Measurements from ENCODE around the gene MCM7.

The MCM7 gene

GRCh38 chr7:100087055-100087750 is 14.0 kb downstream of the MCM7 start:
- DNase-seq (ENCODE audit: low read depth), result peak; percentile 86
- no peak for TF ChIP-seq CTCF (conservative IDR thresholded peaks at IDR 0.05; ENCODE audit: low read depth, low read length)
- no peak overlapping the region for H3K4me3 ChIP-seq (ENCODE audit: low read depth, low read length)

GRCh38 chr7:100085515-100085914 is 15.7 kb downstream of the MCM7 start:
- no peak for DNase-seq (ENCODE audit: low read depth)
- H3K4me3 ChIP-seq (ENCODE audit: low read depth, low read length), result no peak overlapping the region
- TF ChIP-seq CTCF (conservative IDR thresholded peaks at IDR 0.05; ENCODE audit: low read depth, low read length), result no peak

- no peak overlapping the region for H3K4me3 ChIP-seq (ENCODE audit: low read depth, low read length)
- TF ChIP-seq CTCF (conservative IDR thresholded peaks at IDR 0.05; ENCODE audit: low read depth, low read length), result no peak
- DNase-seq (ENCODE audit: low read depth), result no peak
These were observed 18.2 kb downstream of the MCM7 start for GRCh38 chr7:100082978-100083377.

GRCh38 chr7:100081535-100082102 is 19.6 kb downstream of the MCM7 start, which contains the start of gene ZNF3:
TSS of gene ZNF3 (minus strand) at chr7:100081723. CDS start at chr7:100077357, 4,366 bp downstream.
- TF ChIP-seq CTCF (conservative IDR thresholded peaks at IDR 0.05; ENCODE audit: low read depth, low read length), result peak; percentile 77
- H3K4me3 ChIP-seq (ENCODE audit: low read depth, low read length), result peak within 1 kb of the TSS; percentile 99
- DNase-seq (ENCODE audit: low read depth), result peak; percentile 99

GRCh38 chr7:100080907-100081534 is 20.2 kb downstream of the MCM7 start:
- TF ChIP-seq CTCF (conservative IDR thresholded peaks at IDR 0.05; ENCODE audit: low read depth, low read length), result peak; percentile 8
- peak overlapping the region; percentile 99 for H3K4me3 ChIP-seq (ENCODE audit: low read depth, low read length)
- DNase-seq (ENCODE audit: low read depth), result peak; percentile 33

- DNase-seq (ENCODE audit: low read depth), result no peak
- no peak for TF ChIP-seq CTCF (conservative IDR thresholded peaks at IDR 0.05; ENCODE audit: low read depth, low read length)
- no peak overlapping the region for H3K4me3 ChIP-seq (ENCODE audit: low read depth, low read length)
These were observed 22.1 kb downstream of the MCM7 start for GRCh38 chr7:100079024-100079560.
